Measurements from ENCODE around the gene NSUN3.

DNA sequence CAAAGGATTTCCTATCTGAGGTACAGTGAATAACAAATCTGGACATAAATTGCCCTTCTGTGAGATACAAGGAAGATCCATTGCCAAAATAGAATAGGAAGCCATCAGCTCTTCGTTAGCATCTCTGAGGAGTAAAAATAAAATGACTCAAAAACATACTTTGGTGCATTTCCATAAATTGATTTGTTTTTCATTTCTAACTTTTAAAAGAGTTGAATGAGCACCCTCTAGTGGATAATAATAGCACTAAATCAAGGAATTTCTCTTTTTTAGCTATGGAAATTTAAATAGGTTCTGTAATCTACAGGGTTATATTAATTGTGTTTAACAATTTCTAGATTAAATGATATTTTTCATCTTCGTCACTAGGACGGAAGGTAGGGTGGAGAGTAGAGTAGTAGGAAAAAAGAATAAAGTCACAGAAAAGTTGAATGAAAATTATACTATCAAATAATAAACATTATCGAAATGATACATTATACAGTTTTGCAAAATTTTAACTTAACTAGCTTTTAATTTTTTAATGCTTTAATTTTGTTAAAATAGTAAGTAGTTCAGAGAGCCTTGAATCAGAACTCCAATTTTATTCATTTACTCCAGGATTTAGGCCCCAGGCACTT, 6.4 kb downstream of the NSUN3 start:
- TF ChIP-seq, protein P1, sequence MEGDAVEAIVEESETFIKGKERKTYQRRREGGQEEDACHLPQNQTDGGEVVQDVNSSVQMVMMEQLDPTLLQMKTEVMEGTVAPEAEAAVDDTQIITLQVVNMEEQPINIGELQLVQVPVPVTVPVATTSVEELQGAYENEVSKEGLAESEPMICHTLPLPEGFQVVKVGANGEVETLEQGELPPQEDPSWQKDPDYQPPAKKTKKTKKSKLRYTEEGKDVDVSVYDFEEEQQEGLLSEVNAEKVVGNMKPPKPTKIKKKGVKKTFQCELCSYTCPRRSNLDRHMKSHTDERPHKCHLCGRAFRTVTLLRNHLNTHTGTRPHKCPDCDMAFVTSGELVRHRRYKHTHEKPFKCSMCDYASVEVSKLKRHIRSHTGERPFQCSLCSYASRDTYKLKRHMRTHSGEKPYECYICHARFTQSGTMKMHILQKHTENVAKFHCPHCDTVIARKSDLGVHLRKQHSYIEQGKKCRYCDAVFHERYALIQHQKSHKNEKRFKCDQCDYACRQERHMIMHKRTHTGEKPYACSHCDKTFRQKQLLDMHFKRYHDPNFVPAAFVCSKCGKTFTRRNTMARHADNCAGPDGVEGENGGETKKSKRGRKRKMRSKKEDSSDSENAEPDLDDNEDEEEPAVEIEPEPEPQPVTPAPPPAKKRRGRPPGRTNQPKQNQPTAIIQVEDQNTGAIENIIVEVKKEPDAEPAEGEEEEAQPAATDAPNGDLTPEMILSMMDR (IDR thresholded peaks at IDR 0.05; ENCODE audit: insufficient read depth, low read length), result peak; percentile 14
- no peak for TF ChIP-seq POLR2AphosphoS5 (IDR thresholded peaks at IDR 0.05; ENCODE audit: low read depth)
- TF ChIP-seq SPI1 (IDR thresholded peaks at IDR 0.05; ENCODE audit: borderline replicate concordance, low read depth), result no peak
- no peak for TF ChIP-seq GABPA (IDR thresholded peaks at IDR 0.05; ENCODE audit: low read depth)
